HL-60 (cell line): ENCODE data around the gene KLK8.

ENCODE experiments used
- DNase-seq, 2 experiments: peaks; one replicate each; pipeline ENCODE4 v3.0.0-alpha.2; 2010 to 2020; ENCODE audit warnings: low read depth in 1 of 2, low spot score in 1 of 2
- H3K27ac ChIP-seq: fragments of 250-450 bp; sonication (Bioruptor Pico); replicated peaks from 2 replicates; pipeline ENCODE4 v1.5.1; 2020; ENCODE audit warnings: mild to moderate bottlenecking, moderate library complexity
- H3K27me3 ChIP-seq: fragments of 250-450 bp; sonication (Bioruptor Pico); 2 replicates; pipeline ENCODE4 v1.5.1; 2021; ENCODE audit warnings: mild to moderate bottlenecking, moderate library complexity; ENCODE audit not compliant: insufficient read depth, poor library complexity, severe bottlenecking
- H3K4me3 ChIP-seq: replicated peaks from 2 replicates; pipeline ENCODE4 v1.5.1; 2011; ENCODE audit warnings: mild to moderate bottlenecking, control low read depth, low read length; ENCODE audit not compliant: insufficient read depth
- GABPA ChIP-seq: IDR thresholded peaks from 2 replicates; pipeline ENCODE4 v1.6.1; 2012; ENCODE audit warnings: low read depth
- POLR2AphosphoS5 ChIP-seq: IDR thresholded peaks from 2 replicates; pipeline ENCODE4 v1.6.1; 2012; ENCODE audit warnings: low read depth
- SPI1 ChIP-seq: IDR thresholded peaks from 2 replicates; pipeline ENCODE4 v1.6.1; 2012; ENCODE audit warnings: low read depth, mild to moderate bottlenecking, borderline replicate concordance
- TF ChIP-seq, protein P1 (sequence below): IDR thresholded peaks from 2 replicates; pipeline ENCODE4 v1.6.1; 2012; ENCODE audit warnings: low read depth; ENCODE audit not compliant: insufficient replicate concordance
- TF ChIP-seq, protein P2 (sequence below): IDR thresholded peaks from one replicate; pipeline ENCODE4 v1.5.1; 2011; ENCODE audit warnings: low read length, control low read depth, inconsistent platforms; ENCODE audit not compliant: insufficient read depth

KLK8 gene

DNA sequence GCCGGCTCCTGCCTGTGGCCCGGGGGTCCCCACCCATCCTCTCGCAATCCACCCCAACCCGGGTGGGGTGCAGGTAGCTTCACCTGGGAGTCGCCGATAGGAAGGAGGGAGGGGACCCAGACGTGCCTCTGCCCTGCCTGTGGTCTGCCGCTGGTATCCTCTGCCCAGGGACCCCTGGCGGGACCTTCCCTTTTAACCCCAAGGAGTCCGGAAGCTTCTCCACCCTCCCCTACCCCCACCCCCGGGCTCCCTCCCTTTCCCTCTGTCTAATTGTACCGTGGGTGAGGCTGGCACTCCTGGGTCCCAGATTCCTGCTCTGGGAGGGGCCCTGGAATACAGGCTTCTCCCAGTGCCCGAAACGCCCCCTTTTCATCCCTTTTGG, 18.1 kb upstream of the KLK8 start, which contains the start of gene KLK10:
KLK10 (minus strand) TSS at position 166 of the 382 bp plus-strand sequence. CDS start 579 bp downstream, outside the sequence.
- TF ChIP-seq, protein P1, sequence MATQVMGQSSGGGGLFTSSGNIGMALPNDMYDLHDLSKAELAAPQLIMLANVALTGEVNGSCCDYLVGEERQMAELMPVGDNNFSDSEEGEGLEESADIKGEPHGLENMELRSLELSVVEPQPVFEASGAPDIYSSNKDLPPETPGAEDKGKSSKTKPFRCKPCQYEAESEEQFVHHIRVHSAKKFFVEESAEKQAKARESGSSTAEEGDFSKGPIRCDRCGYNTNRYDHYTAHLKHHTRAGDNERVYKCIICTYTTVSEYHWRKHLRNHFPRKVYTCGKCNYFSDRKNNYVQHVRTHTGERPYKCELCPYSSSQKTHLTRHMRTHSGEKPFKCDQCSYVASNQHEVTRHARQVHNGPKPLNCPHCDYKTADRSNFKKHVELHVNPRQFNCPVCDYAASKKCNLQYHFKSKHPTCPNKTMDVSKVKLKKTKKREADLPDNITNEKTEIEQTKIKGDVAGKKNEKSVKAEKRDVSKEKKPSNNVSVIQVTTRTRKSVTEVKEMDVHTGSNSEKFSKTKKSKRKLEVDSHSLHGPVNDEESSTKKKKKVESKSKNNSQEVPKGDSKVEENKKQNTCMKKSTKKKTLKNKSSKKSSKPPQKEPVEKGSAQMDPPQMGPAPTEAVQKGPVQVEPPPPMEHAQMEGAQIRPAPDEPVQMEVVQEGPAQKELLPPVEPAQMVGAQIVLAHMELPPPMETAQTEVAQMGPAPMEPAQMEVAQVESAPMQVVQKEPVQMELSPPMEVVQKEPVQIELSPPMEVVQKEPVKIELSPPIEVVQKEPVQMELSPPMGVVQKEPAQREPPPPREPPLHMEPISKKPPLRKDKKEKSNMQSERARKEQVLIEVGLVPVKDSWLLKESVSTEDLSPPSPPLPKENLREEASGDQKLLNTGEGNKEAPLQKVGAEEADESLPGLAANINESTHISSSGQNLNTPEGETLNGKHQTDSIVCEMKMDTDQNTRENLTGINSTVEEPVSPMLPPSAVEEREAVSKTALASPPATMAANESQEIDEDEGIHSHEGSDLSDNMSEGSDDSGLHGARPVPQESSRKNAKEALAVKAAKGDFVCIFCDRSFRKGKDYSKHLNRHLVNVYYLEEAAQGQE = no peak
- no peak for TF ChIP-seq SPI1
- TF ChIP-seq POLR2AphosphoS5 = no peak
- TF ChIP-seq, protein P2, sequence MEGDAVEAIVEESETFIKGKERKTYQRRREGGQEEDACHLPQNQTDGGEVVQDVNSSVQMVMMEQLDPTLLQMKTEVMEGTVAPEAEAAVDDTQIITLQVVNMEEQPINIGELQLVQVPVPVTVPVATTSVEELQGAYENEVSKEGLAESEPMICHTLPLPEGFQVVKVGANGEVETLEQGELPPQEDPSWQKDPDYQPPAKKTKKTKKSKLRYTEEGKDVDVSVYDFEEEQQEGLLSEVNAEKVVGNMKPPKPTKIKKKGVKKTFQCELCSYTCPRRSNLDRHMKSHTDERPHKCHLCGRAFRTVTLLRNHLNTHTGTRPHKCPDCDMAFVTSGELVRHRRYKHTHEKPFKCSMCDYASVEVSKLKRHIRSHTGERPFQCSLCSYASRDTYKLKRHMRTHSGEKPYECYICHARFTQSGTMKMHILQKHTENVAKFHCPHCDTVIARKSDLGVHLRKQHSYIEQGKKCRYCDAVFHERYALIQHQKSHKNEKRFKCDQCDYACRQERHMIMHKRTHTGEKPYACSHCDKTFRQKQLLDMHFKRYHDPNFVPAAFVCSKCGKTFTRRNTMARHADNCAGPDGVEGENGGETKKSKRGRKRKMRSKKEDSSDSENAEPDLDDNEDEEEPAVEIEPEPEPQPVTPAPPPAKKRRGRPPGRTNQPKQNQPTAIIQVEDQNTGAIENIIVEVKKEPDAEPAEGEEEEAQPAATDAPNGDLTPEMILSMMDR = no peak
- no peak for TF ChIP-seq GABPA
- Histone ChIP-seq H3K4me3 (no peak within 1 kb of the TSS), H3K27me3 (peaks cover 35% of the 10 kb centered on the region), H3K27ac (no peak within 1 kb of the TSS)
- DNase-seq = no peak

DNA sequence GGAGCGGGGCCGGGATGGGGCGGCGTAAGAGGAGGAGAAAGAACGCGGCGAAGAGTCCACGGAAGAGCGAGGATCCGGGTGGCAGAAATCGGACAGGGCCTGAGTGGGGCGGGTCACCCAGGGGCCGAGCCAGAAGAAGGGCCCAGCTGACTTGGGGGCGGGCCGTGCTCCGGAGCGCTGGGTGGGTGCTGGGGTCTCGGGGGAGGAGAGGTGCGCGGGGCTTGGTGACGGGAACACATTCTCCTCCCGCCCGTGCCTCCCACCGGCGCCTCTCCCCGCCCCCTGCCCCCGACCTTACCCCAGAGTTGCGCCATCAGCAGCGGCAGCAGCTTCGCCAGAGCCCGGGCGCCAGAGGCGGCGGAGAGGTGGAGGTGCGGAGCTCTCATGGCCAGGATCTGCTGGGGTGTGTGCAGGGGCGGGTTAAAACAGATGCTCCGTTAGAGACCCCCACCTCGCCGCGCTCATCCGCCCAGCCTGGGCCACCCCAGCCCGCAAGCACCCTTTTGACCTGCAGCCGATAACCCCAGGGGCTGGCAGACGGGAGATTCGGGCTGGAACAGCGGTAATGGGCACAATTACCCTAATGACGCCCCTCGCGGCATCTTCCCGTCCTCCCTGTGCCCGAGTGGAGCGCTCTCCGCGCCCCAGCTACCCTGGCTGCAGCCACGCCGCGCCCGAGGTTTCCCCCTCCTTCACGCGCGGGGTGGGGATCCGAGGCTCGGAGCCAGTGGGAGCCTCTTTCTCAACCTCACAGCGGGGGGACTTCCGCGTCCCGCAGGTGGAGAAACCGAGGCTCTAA, 17.5 kb upstream of the KLK8 start:
- no peak for DNase-seq
- H3K4me3 ChIP-seq = no peak overlapping the region
- H3K27me3 ChIP-seq = peaks cover 35% of the 10 kb centered on the region
- TF ChIP-seq POLR2AphosphoS5 (no peak), SPI1 (no peak), GABPA (no peak)
- TF ChIP-seq, protein P2 = no peak
- TF ChIP-seq, protein P1 = no peak
- no peak overlapping the region for H3K27ac ChIP-seq

DNA sequence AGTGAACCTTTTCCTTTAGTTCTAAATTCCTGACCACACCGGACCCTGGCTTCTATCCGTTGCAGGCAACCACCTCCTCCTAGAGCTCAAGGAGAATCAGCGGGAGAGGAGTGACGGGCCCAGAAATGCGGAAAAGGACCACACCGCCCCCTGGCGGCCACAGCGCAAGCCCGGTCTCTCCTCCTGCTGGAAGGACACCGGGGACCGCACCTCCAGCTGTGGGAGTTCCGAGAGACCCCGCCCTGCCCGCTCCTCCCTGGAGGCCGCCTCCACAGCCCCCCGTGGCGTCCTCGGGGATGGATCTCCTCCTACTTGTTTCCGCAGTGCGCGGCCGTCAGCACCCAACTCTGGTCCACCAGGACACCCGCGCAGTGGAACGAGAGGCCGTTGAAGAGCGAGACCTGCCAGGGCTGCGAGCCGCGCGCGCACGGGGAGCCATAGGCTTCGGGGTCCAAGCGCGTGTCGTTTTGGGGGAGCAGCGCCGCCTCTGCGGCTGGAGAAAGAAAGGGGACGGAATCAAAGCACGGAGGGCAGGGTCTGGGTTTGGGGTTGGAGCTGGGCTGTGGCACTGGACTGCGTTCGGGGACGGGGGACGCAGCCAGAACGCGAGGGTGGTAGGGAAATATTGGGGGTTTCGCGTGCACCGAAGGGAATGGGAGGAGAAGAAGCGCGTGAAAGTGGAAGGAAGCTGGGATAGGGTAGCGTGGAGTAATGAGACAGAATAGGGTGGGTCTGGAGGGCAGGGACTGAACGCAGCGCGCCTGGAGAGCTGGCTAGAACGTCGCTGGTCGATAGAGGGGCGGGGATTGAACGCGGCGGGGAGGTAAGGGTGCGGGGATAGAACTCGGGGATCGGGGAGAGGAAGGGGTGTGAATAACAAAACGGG, 15.6 kb upstream of the KLK8 start:
- TF ChIP-seq, protein P1 = no peak
- TF ChIP-seq GABPA = no peak
- TF ChIP-seq, protein P2 = peak; percentile 78
- Histone ChIP-seq H3K27ac (no peak overlapping the region), H3K4me3 (no peak overlapping the region), H3K27me3 (peaks cover 35% of the 10 kb centered on the region)
- DNase-seq = peak in 1 of 2 experiments; percentile 55
